Transverse colon (tissue), 4 donors: ENCODE results near the gene OR2T35. TPM values are rescaled to one million over a fixed set of nuclear protein-coding genes. Genes with fewer than 3 reads are reported as not detected.

Source experiments
- DNase-seq: peaks from one replicate; pipeline ENCODE4 v3.0.0-alpha.2; 2019
- H3K27ac ChIP-seq, 4 donors: fragments of 200-600 bp; sonication (generic); 2 replicates each; pipeline ENCODE4 v1.5.1; 2016 to 2018; ENCODE audit warnings: inconsistent platforms in 4 of 4
- H3K27me3 ChIP-seq: fragments of 200-600 bp; sonication (generic); 2 replicates; pipeline ENCODE4 v1.5.1; 2017; ENCODE audit warnings: inconsistent platforms
- H3K36me3 ChIP-seq, 4 donors: fragments of 200-600 bp; sonication (generic); 2 replicates each; pipeline ENCODE4 v1.5.1; 2017 to 2019; ENCODE audit warnings: inconsistent platforms in 4 of 4
- H3K4me1 ChIP-seq, 4 donors: fragments of 200-600 bp; sonication (generic); 2 replicates each; pipeline ENCODE4 v1.5.1; 2017 to 2020; ENCODE audit warnings: inconsistent platforms in 4 of 4
- H3K4me3 ChIP-seq, 4 donors: fragments of 200-600 bp; sonication (generic); 1 replicate in 1 of 4; 2 replicates in 3 of 4; pipeline versions ENCODE4 v1.5.1 to v1.6.1; 2017 to 2019; ENCODE audit warnings: inconsistent platforms in 4 of 4
- H3K9me3 ChIP-seq, 2 donors: fragments of 200-600 bp; sonication (generic); 2 replicates each; pipeline ENCODE4 v1.5.1; 2017 to 2019; ENCODE audit warnings: inconsistent platforms in 2 of 2
- EP300 ChIP-seq: sonication (generic); formaldehyde crosslinking; IDR thresholded peaks from one replicate; pipeline ENCODE4 v1.6.1; 2017; ENCODE audit warnings: antibody characterized with exemption, low read depth
- POLR2A ChIP-seq: fragments of 450-650 bp; IDR thresholded peaks from one replicate; pipeline ENCODE4 v1.6.1; 2016; ENCODE audit warnings: antibody characterized with exemption, mild to moderate bottlenecking, moderate library complexity
- POLR2AphosphoS5 ChIP-seq, 3 donors: sonication (generic); formaldehyde crosslinking; IDR thresholded peaks; one replicate each; pipeline ENCODE4 v1.6.1; 2016; ENCODE audit warnings: antibody characterized with exemption in 3 of 3
- WGBS, 2 donors: methylation state at CpG; one replicate each; pipeline ENCODE4 v1.1.5; 2018; ENCODE audit warnings: low coverage in 1 of 2; 5-methylcytosine and 5-hydroxymethylcytosine counted together
- in situ Hi-C, 4 donors: fragments of 200-750 bp; cut with MboI; loops; one replicate each; pipeline versions ENCODE4 v1.15.0 to v1.15.1; 2017; ENCODE audit warnings: low sequenced_read_pairs in 3 of 4, low pct_ligation_motif_present in 1 of 4, low pct_unique_long_range_greater_than_20kb in 1 of 4
- intact Hi-C: fragments of 100-400 bp; cut with DNase I; formaldehyde crosslinking; loops from one replicate; pipeline ENCODE4 v1.15.1; 2023; ENCODE audit warnings: low total_unique reads
- small RNA-seq, 4 donors: library from RNA; depleted of rRNA; stranded (forward); fragments of <200 nt; gene quantifications; one replicate each; pipeline ENCODE3, GENCODE V24; 2016
- total RNA-seq, 4 donors: library from RNA; depleted of rRNA; stranded (reverse); fragments of >200 nt; gene quantifications; one replicate each; pipeline ENCODE4 v1.1.0, GENCODE V29; 2016
- TF ChIP-seq, protein P1 (sequence below), 5 experiments: fragments of 200-600 bp in 3 of 5; fragments of 450-650 bp in 2 of 5; sonication (generic) in 3 of 5; IDR thresholded peaks; 1 replicate in 2 of 5; 2 replicates in 3 of 5; pipeline ENCODE4 v1.5.1; 2016 to 2017; ENCODE audit warnings: antibody characterized with exemption in 5 of 5, inconsistent platforms in 3 of 5, mild to moderate bottlenecking in 2 of 5, moderate library complexity in 1 of 5

Gene OR2T35
- total RNA-seq, 4 donors from 2014 or later, result not detected

DNA sequence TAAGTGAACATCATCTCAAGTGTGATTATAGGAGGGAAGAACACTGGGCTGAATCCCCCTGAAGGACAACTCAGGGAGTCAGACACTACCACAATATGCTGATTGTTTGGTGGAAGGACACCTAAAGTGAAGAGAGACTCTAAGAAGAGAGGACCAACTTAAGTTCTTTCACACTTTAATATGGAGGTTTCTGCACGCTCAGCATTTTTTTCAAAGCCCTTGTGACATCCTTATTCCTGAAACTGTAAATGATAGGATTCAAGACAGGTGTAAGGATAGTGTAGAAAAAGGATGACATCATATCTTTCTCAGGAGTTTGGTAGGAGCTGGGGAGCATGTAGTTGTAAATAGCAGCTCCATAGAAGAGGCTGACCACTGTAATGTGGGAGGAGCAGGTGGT is 52.4 kb downstream of the OR2T35 start:
- H3K4me1 ChIP-seq, result no peaks in the 10 kb centered on the region
- intact Hi-C loops (no loop called here), in situ Hi-C loops (no loop called here)
- no peaks in the 10 kb centered on the region for H3K27me3 ChIP-seq
- 75 to 77% methylated on average over 1 of the region's 1 CpG for WGBS, 2 donors
- no peak for TF ChIP-seq POLR2AphosphoS5 (IDR thresholded peaks at IDR 0.05)
- TF ChIP-seq POLR2A, result no peak
- TF ChIP-seq, protein P1, sequence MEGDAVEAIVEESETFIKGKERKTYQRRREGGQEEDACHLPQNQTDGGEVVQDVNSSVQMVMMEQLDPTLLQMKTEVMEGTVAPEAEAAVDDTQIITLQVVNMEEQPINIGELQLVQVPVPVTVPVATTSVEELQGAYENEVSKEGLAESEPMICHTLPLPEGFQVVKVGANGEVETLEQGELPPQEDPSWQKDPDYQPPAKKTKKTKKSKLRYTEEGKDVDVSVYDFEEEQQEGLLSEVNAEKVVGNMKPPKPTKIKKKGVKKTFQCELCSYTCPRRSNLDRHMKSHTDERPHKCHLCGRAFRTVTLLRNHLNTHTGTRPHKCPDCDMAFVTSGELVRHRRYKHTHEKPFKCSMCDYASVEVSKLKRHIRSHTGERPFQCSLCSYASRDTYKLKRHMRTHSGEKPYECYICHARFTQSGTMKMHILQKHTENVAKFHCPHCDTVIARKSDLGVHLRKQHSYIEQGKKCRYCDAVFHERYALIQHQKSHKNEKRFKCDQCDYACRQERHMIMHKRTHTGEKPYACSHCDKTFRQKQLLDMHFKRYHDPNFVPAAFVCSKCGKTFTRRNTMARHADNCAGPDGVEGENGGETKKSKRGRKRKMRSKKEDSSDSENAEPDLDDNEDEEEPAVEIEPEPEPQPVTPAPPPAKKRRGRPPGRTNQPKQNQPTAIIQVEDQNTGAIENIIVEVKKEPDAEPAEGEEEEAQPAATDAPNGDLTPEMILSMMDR (IDR thresholded peaks at IDR 0.05), result no peak
- TF ChIP-seq EP300, result no peak
- no peak for DNase-seq
- no peaks in the 10 kb centered on the region for H3K9me3 ChIP-seq
- H3K27ac ChIP-seq, result no peak overlapping the region
- H3K36me3 ChIP-seq, result no peaks in the 10 kb centered on the region
- no peak overlapping the region for H3K4me3 ChIP-seq

- intact Hi-C loops, result no loop called here
- TF ChIP-seq, protein P1 (IDR thresholded peaks at IDR 0.05), result no peak
- TF ChIP-seq POLR2A (no peak), EP300 (no peak), POLR2AphosphoS5 (IDR thresholded peaks at IDR 0.05) (no peak)
- no peaks in the 10 kb centered on the region for H3K4me1 ChIP-seq
- no peaks in the 10 kb centered on the region for H3K36me3 ChIP-seq
- H3K4me3 ChIP-seq, result no peak overlapping the region
- H3K27me3 ChIP-seq, result no peaks in the 10 kb centered on the region
- no peak overlapping the region for H3K27ac ChIP-seq
- no peaks in the 10 kb centered on the region for H3K9me3 ChIP-seq
- DNase-seq, result no peak
- WGBS, 2 donors, result 80 to 94% methylated on average over 10 to 17 of the region's 17 CpGs
- in situ Hi-C loops, result no loop called here
These were observed 55.0 kb downstream of the OR2T35 start for GRCh38 chr1:248590055-248590454.

- intact Hi-C loops, result no loop called here
- TF ChIP-seq EP300 (no peak), POLR2AphosphoS5 (IDR thresholded peaks at IDR 0.05) (no peak), POLR2A (no peak)
- TF ChIP-seq, protein P1 (IDR thresholded peaks at IDR 0.05), result no peak
- no peak for DNase-seq
These were observed 55.7 kb downstream of the OR2T35 start for GRCh38 chr1:248589334-248589733.

More at GRCh38 chr1:248589334-248589733, 55.7 kb downstream of the OR2T35 start:
- Histone ChIP-seq H3K27me3 (no peaks in the 10 kb centered on the region), H3K4me1 (no peaks in the 10 kb centered on the region), H3K9me3 (no peaks in the 10 kb centered on the region), H3K4me3 (no peak overlapping the region), H3K27ac (no peak overlapping the region), H3K36me3 (no peaks in the 10 kb centered on the region)
- 80 to 82% methylated on average over 3 of the region's 3 CpGs for WGBS, 2 donors
- in situ Hi-C loops, result no loop called here

Small RNA genes lying within 50 kb of the gene (small RNA-seq; reads per million reads assigned to genes)
- 0 reads per million in 4 donors for gene RF00019

Other genes with a start within 250 kb of the OR2T35 start
- not detected for gene OR2T1, start 242.2 kb downstream of the OR2T35 start, total RNA-seq
- not detected for gene OR2T2, start 199.6 kb downstream of the OR2T35 start, total RNA-seq
- not detected for gene OR2T3, start 171.9 kb downstream of the OR2T35 start, total RNA-seq
- not detected for gene OR2T5, start 156.7 kb downstream of the OR2T35 start, total RNA-seq
- not detected for gene OR2G6, start 137.2 kb downstream of the OR2T35 start, total RNA-seq
- gene OR2T29, start 82.5 kb downstream of the OR2T35 start, total RNA-seq, result not detected
- not detected for gene OR2T34, start 70.5 kb downstream of the OR2T35 start, total RNA-seq
- not detected for gene OR2T10, start 47.6 kb downstream of the OR2T35 start, total RNA-seq
- not detected for gene OR2T11, start 10.2 kb downstream of the OR2T35 start, total RNA-seq
- gene OR2T27, start 10.2 kb upstream of the OR2T35 start, total RNA-seq, result not detected
- gene OR14I1, start 57.5 kb upstream of the OR2T35 start, total RNA-seq, result not detected
- gene LYPD8, start 110.5 kb upstream of the OR2T35 start, total RNA-seq, result 100 to 1,000 TPM in 3 of 4 donors, 10 to 100 TPM in 1; 21.9 to 719 (median 565) TPM
- 10 to 100 TPM; 28.1 to 36.2 (median 31.4) TPM for gene SH3BP5L, start 180.6 kb upstream of the OR2T35 start, total RNA-seq
- 10 to 100 TPM; 34.8 to 53.1 (median 44.7) TPM for gene ZNF672, start 192.9 kb upstream of the OR2T35 start, total RNA-seq
- gene ZNF692, start 213.8 kb upstream of the OR2T35 start, total RNA-seq, result 100 to 1,000 TPM in 1 of 4 donors, 10 to 100 TPM in 3; 41.8 to 100 (median 64.6) TPM